Chondrocyte (in vitro differentiated cells): ENCODE measurements around the gene GPR37L1. TPM values are rescaled to one million over a fixed set of nuclear protein-coding genes. Genes with fewer than 3 reads are reported as not detected.

Experiments
- DNase-seq: peaks from one replicate; pipeline ENCODE4 v3.0.0; 2021; ENCODE audit warnings: mixed read lengths, low spot score
- H3K27ac Mint-ChIP-seq: one replicate; pipeline ENCODE4 v1.8.0; 2021; ENCODE audit warnings: mild to moderate bottlenecking, moderate library complexity, mixed read lengths; ENCODE audit not compliant: unreplicated experiment
- H3K27me3 Mint-ChIP-seq: 2 replicates; pipeline ENCODE4 v1.8.0; 2021; ENCODE audit warnings: low read depth, mixed read lengths
- H3K36me3 Mint-ChIP-seq: 2 replicates; pipeline ENCODE4 v1.8.0; 2021; ENCODE audit warnings: low read depth, mixed read lengths
- H3K4me1 Mint-ChIP-seq: 2 replicates; pipeline ENCODE4 v1.8.0; 2021; ENCODE audit warnings: low read depth, mild to moderate bottlenecking, mixed read lengths
- H3K4me3 Mint-ChIP-seq: one replicate; pipeline ENCODE4 v1.8.0; 2021; ENCODE audit warnings: mild to moderate bottlenecking, moderate library complexity, mixed read lengths; ENCODE audit not compliant: unreplicated experiment
- H3K9me3 Mint-ChIP-seq: 2 replicates; pipeline ENCODE4 v1.8.0; 2021; ENCODE audit warnings: low read depth, mixed read lengths
- CTCF ChIP-seq: fragments of 200-600 bp; sonication (generic); IDR thresholded peaks from 2 replicates; pipeline ENCODE4 v1.5.0; 2021; ENCODE audit warnings: antibody characterized with exemption, mild to moderate bottlenecking, moderate library complexity
- total RNA-seq: library from RNA; stranded (reverse); gene quantifications from 3 replicates; pipeline ENCODE4 v1.2.1, GENCODE V29; 2021

The GPR37L1 gene
- total RNA-seq, 1 donor from 2014 or later = not detected

DNA sequence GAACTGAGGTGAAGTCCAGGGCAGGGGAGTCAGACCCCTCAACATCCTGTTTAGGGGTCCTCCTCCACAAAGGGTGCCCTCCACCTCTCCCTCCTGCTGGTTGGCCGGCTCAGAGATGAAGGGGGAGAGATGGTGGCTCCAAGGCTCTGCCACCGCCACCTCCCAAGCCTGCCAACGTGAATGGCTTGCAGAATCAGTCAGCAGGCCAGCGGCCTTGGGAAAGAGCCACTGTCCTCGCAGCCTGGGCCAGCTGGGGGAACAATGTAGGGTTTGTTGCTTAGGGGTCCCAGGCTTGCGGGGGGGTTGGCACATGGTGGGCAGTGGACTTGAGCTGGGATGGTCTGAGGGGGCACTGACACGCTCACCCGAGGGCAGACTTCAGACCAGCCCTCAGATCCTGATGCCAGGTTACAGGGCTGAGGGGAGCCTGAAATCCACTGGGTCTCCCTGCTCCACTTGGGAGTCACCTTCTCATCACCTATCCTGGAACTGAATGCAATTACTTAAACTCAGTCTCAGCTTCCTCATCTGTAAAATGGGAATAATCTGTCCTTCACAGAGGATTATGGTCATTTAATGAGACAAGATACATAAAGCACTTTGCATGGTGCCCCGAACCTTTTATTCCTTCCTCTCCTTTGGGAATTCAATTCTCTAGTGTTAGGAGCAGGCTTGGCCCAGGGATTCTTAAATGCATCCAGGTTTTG is 8.3 kb downstream of the GPR37L1 start:
- Mint-ChIP-seq H3K4me1 (no peaks in the 10 kb centered on the region), H3K36me3 (peaks cover 12% of the 10 kb centered on the region), H3K9me3 (no peaks in the 10 kb centered on the region), H3K27ac (no peak overlapping the region), H3K27me3 (no peaks in the 10 kb centered on the region), H3K4me3 (no peak overlapping the region)
- no peak for DNase-seq
- TF ChIP-seq CTCF = no peak

DNA sequence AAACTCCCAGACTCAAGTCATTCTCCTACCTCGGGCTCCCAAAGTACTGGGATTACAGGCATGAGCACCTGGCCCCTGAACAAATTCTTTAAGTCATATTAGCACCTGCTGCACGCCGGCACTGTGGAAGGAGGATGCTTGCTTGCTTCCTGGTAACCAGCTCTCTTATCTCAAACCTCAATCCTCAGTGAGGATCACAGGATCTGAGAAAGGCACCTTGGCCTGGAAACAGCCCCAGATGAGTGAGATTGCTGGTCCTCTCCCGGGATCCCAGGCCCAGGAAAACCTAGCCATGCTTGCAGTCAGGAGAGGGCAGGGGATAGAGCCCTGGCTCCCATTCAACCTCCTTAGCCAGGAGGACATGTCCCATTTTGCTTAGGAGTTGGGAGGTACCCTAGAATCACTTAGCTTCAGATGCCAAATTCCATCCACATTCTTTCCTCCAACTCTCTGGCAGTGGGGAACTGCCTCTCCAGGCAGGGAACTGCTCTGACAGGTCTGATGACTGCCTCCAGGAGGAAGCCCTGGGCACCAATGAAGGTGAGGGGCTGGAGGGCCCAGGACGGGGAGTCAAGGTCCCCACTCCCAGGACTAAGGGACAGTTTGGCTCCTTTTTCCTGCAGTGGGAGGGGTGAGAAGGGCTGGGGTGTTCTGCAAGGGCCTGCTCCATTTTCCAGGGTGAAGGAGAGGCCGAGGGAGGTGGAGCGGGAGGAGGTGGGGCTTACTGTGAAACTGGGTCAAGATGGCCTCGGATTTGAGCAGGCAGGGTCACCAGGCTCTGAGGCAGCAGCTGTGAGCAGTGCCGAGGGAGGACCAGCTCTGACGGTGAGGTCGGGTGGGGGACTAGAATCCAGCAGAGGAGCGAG is 9.5 kb downstream of the GPR37L1 start:
- no peak for TF ChIP-seq CTCF
- no peak overlapping the region for H3K27ac Mint-ChIP-seq
- no peaks in the 10 kb centered on the region for H3K9me3 Mint-ChIP-seq
- H3K4me1 Mint-ChIP-seq = no peaks in the 10 kb centered on the region
- DNase-seq = no peak
- peaks cover 12% of the 10 kb centered on the region for H3K36me3 Mint-ChIP-seq
- H3K4me3 Mint-ChIP-seq = no peak overlapping the region
- no peaks in the 10 kb centered on the region for H3K27me3 Mint-ChIP-seq

GRCh38 chr1:202133001-202133400 is 10.3 kb downstream of the GPR37L1 start:
- DNase-seq = no peak
- no peak overlapping the region for H3K4me3 Mint-ChIP-seq
- peaks cover 12% of the 10 kb centered on the region for H3K36me3 Mint-ChIP-seq
- no peaks in the 10 kb centered on the region for H3K9me3 Mint-ChIP-seq
- no peaks in the 10 kb centered on the region for H3K27me3 Mint-ChIP-seq
- no peaks in the 10 kb centered on the region for H3K4me1 Mint-ChIP-seq
- peak overlapping the region; percentile 8 for H3K27ac Mint-ChIP-seq
- no peak for TF ChIP-seq CTCF

GRCh38 chr1:202133496-202133895 is 10.8 kb downstream of the GPR37L1 start:
- H3K4me3 Mint-ChIP-seq = no peak overlapping the region
- peaks cover under 1% of the 10 kb centered on the region for H3K4me1 Mint-ChIP-seq
- peaks cover 12% of the 10 kb centered on the region for H3K36me3 Mint-ChIP-seq
- TF ChIP-seq CTCF = no peak
- no peak overlapping the region for H3K27ac Mint-ChIP-seq
- no peaks in the 10 kb centered on the region for H3K9me3 Mint-ChIP-seq
- DNase-seq = no peak
- no peaks in the 10 kb centered on the region for H3K27me3 Mint-ChIP-seq

- H3K27me3 Mint-ChIP-seq = no peaks in the 10 kb centered on the region
- peaks cover 3% of the 10 kb centered on the region for H3K4me1 Mint-ChIP-seq
- no peak overlapping the region for H3K4me3 Mint-ChIP-seq
- no peak for TF ChIP-seq CTCF
- H3K27ac Mint-ChIP-seq = no peak overlapping the region
- H3K36me3 Mint-ChIP-seq = peaks cover 12% of the 10 kb centered on the region
- H3K9me3 Mint-ChIP-seq = no peaks in the 10 kb centered on the region
- DNase-seq = no peak
Measured at GRCh38 chr1:202133989-202134388, 11.3 kb downstream of the GPR37L1 start.
